HG02970 (cell line): ENCODE results near the gene PDGFA.

ENCODE experiments used
- ATAC-seq: cut with Tn5 transposase; IDR thresholded peaks from one replicate; pipeline ENCODE4 v1.9.1; 2021; ENCODE audit warnings: mild to moderate bottlenecking, moderate library complexity, moderate number of reproducible peaks; ENCODE audit not compliant: unreplicated experiment, low FRiP score

Gene PDGFA

GRCh38 chr7:464454-465401 lies 54.9 kb downstream of the PDGFA start:
- ATAC-seq: no peak

GRCh38 chr7:463817-464453 lies 55.7 kb downstream of the PDGFA start:
- no peak for ATAC-seq

GRCh38 chr7:463362-463781 lies 56.3 kb downstream of the PDGFA start:
- no peak for ATAC-seq

GRCh38 chr7:462173-463103 lies 57.2 kb downstream of the PDGFA start:
- ATAC-seq: no peak

- no peak for ATAC-seq
Measured at GRCh38 chr7:461453-462172, 58.0 kb downstream of the PDGFA start.

- ATAC-seq: no peak
Measured at GRCh38 chr7:461117-461452, 58.6 kb downstream of the PDGFA start.

- no peak for ATAC-seq
Measured at GRCh38 chr7:460374-461116, 59.1 kb downstream of the PDGFA start.

- no peak for ATAC-seq
Measured at GRCh38 chr7:459584-460373, 59.9 kb downstream of the PDGFA start.

GRCh38 chr7:458511-459245 lies 61.0 kb downstream of the PDGFA start:
- no peak for ATAC-seq

GRCh38 chr7:457814-458510 lies 61.7 kb downstream of the PDGFA start:
- no peak for ATAC-seq

GRCh38 chr7:455110-455928 lies 64.3 kb downstream of the PDGFA start:
- no peak for ATAC-seq

- no peak for ATAC-seq
Measured at GRCh38 chr7:454356-455109, 65.1 kb downstream of the PDGFA start.

GRCh38 chr7:453597-454306 lies 65.9 kb downstream of the PDGFA start:
- ATAC-seq: no peak

GRCh38 chr7:452791-453455 lies 66.7 kb downstream of the PDGFA start:
- ATAC-seq: no peak
